GM18951 (cell line): ENCODE results near the gene SPATA21.
A peak's percentile ranks its signal among the peaks of the same experiment; 100 is the strongest.

ENCODE experiments used
- POLR2A ChIP-seq: IDR thresholded peaks from 4 replicates; pipeline ENCODE4 v1.6.1; 2011; ENCODE audit warnings: mild to moderate bottlenecking; ENCODE audit not compliant: insufficient read length, insufficient read depth; ENCODE audit errors: extremely low read depth
- in situ Hi-C: fragments of 300-500 bp; cut with MboI; formaldehyde crosslinking; loops from one replicate; pipeline ENCODE4 v1.12.0; 2022; ENCODE audit warnings: low sequenced_read_pairs, mixed read lengths, inconsistent platforms; ENCODE audit not compliant: unreplicated experiment

Gene SPATA21

GRCh38 chr1:16443975-16444770, 6.9 kb upstream of the SPATA21 start:
- no peak for TF ChIP-seq POLR2A
- in situ Hi-C loops, result no loop called here

- TF ChIP-seq POLR2A, result no peak
- in situ Hi-C loops, result no loop called here
Measured at GRCh38 chr1:16442941-16443340, 5.7 kb upstream of the SPATA21 start.

- TF ChIP-seq POLR2A, result no peak
Measured at GRCh38 chr1:16442265-16442664, 5.0 kb upstream of the SPATA21 start.

DNA sequence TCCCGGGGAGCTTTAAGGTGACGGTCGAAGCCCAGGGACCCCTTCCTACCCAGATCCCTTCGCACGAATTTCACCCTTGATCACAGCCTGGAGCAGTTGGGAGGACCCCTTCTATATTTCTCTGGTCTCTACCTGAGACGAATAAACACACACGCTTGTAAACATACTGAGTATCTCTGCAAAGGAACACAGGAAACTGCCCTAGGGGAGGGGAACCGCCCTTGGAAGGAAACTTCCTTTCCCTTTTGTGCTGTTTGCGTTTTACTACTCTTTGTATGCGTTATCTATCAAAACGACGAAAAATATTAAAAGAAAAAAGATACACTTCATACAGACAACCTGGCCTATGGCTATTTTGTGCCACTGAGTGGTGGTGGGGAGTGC, 4.0 kb upstream of the SPATA21 start:
- TF ChIP-seq POLR2A, result no peak
- in situ Hi-C loops, result no loop called here

More at GRCh38 chr1:16442265-16442664, 5.0 kb upstream of the SPATA21 start:
- in situ Hi-C loops, result no loop called here

- in situ Hi-C loops, result no loop called here
- peak; percentile 92 for TF ChIP-seq POLR2A
Measured at GRCh38 chr1:16440470-16441281, 3.5 kb upstream of the SPATA21 start, which contains the start of gene NECAP2. TSS of gene NECAP2 (plus strand) at chr1:16440724. CDS start at chr1:16440762, 38 bp downstream.

- in situ Hi-C loops, result no loop called here
- no peak for TF ChIP-seq POLR2A
Measured at GRCh38 chr1:16440131-16440469, 2.9 kb upstream of the SPATA21 start.

- in situ Hi-C loops, result no loop called here
- no peak for TF ChIP-seq POLR2A
Measured at GRCh38 chr1:16438924-16439323, 1.7 kb upstream of the SPATA21 start.

- in situ Hi-C loops, result no loop called here
- no peak for TF ChIP-seq POLR2A
Measured at GRCh38 chr1:16438516-16438915, 1.3 kb upstream of the SPATA21 start.

GRCh38 chr1:16434501-16434900, 2.7 kb downstream of the SPATA21 start:
- no peak for TF ChIP-seq POLR2A
- in situ Hi-C loops, result no loop called here

- no peak for TF ChIP-seq POLR2A
- in situ Hi-C loops, result no loop called here
Measured at GRCh38 chr1:16434007-16434406, 3.2 kb downstream of the SPATA21 start.

DNA sequence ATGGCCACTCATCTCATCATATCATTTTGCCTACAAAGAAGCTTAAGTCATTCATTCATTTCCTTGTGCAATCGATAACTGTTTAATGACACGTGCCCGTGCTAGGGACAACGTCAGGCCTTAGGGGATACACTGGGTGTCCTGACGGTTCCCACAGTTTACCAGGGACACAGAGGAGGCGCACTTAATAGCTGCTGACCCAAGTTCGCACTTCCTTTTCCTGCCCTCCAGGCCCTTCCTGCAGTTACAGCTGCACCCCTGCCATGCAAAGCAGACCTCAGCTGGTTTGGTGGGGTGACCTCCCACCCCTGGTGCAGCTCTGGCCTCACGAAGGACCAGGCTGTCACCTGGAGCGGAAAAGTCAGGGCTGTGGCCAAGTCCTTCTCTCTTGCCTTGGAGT, 4.2 kb downstream of the SPATA21 start:
- TF ChIP-seq POLR2A, result no peak
- in situ Hi-C loops, result no loop called here

DNA sequence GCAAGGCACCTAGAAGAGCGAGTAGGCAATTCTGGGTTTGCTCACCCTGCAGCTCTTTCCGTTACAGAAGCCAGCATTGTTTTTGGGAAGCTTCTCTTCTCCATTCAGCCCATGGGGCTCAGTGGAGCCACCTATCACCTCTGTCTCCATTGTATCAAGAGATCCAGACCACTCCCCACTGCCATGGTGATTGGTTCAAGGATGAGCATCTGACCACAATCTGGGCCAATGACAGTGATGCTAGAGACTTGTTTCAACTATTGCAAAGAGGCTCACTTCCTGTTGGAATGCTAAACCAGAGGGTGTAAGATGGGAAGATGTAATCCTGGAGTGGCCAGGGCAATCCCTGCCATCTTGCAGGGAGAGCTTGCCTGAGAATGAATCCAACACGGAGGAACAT, 6.6 kb downstream of the SPATA21 start:
- no peak for TF ChIP-seq POLR2A
- in situ Hi-C loops, result no loop called here

- in situ Hi-C loops, result no loop called here
- no peak for TF ChIP-seq POLR2A
Measured at GRCh38 chr1:16425125-16426025, 11.8 kb downstream of the SPATA21 start.
